ENCODE data around the gene PPFIBP2.

Gene PPFIBP2

GRCh38 chr11:7671347-7672215, 157.8 kb downstream of the PPFIBP2 start:
- DNase-seq: no peak

DNA sequence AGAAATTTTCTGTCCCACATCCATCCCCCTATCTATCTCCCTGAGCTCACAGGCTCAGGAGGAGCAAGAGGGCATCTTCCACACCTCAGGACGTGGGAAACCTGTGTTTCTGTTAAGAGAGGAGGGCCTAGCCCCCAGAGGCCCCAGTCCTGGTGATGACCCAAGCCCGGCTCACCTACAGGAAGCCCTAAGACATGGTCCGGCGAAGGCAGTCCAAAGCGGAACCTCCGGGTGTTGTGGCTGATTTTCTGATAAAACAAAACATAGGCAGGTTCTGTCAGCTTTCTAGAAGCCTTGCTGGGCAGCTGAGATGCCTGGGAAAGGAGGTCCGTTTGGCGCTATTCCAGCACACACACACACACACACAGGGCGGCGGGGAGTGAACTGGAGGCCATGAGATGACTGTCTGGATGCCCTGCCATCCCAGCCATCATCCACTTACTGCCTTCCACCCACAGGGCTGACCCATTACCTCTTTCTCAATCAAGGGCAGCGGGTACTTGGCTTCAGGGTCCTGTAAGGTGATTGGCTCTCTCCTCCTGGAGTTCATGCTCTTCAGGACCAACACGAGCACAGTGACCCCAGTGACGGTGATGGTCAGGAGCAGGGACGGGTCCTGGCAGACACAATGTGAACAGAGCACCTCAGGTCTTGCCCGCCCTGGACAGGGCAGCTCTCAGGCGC, 158.6 kb downstream of the PPFIBP2 start:
- DNase-seq: no peak

DNA sequence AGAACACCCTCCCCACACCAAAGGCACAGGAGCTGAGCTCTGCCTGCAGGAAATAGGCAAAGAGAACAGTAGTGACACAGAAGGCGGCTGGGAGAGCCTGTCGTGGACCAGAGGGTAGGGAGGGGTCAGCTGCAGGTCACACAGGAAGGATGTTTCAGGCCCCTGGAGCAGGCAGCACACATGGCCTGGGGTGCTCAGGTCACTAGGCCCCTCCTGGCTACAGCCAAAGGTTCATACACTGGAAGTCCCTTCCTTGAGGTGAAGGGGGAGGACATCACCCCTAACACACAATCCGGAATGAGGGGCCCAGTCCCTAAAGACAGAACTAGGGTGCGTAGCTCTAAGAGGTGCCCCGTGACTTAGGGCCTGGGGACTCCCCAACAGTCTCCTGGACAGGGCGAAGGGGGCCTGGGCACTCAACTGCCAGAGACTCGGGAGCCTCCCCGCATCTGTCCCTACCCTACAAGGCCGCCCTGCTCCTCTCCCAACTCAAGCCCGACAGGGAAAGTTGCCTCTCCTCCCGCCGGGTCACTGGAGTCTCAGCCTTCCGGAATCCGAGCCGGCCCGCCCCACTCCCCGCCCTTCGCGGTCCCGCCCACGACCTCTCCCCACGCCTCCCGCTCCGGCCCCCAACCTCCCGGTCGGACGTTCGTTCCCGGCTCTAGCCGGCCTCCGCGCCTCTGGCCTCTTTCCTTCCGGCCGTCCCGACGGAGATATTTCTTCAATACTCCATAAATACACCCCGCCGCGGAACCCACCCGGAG, 159.3 kb downstream of the PPFIBP2 start, which contains the start of gene CYB5R2:
CYB5R2 (minus strand) TSS at position 541 of the 764 bp plus-strand sequence. CDS start 675 bp downstream, outside the sequence.
- no peak for DNase-seq

GRCh38 chr11:7673724-7674434, 160.1 kb downstream of the PPFIBP2 start:
- DNase-seq: no peak

- DNase-seq: no peak
These were observed 161.8 kb downstream of the PPFIBP2 start for GRCh38 chr11:7675631-7676030.

- no peak for DNase-seq
These were observed 163.3 kb downstream of the PPFIBP2 start for GRCh38 chr11:7677071-7677470.

- DNase-seq: no peak
These were observed 164.0 kb downstream of the PPFIBP2 start for GRCh38 chr11:7677796-7678201.

DNA sequence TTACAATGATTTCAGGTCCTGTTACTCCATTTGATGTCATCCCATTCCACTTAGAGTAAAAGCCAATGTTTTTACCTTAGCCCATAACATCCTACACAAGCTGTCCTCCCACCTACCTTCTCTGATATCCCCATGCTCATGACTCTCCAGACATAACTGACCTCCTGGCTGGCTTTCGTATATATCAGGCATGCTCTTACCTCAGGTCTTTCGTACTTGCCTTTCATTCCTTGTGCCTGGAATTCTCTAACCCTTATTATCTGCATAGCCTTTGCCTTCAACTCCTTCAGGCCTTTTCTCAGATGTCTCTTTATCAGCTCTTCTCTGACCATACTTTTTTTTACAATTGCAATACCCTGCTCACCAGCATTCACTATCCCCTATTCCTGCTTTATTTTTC, 169.8 kb downstream of the PPFIBP2 start:
- DNase-seq: no peak

DNA sequence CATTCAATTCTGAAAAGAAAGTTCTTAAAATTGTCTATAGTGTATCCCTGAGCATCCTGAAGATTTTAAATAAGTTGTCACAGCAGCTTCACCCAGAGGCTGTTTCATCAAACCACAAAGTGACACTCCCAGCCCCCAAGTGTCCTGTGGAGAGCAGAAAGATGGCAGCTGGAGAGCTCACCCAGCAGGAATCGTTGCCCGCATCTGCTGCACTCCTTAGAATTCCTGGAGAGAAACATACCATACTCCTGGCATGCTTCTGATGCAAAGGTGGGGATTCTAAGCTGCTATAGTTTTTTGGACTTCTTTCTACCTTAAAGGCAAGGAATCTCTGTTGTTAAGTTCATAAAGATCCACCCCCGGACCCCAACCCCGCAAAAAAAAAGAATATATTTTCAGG, 173.0 kb downstream of the PPFIBP2 start:
- no peak for DNase-seq

DNA sequence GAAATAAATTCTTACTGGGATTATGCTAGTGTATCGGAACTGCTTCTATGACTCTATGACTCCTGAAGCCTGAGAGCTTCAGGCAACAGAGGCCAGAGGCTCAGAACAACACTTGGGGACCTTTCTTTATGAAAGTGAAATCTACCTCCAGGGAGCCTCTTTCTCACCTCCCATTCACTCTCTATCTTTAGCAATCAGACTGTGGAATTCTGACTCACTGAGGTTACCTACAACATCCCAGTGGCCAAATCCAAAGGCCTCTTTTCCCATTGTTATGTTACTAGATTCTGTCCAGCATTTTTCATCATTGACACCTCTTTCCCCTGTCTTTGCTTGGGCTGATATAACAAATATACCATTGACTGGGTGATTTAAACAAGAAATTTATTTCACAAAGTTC, 173.6 kb downstream of the PPFIBP2 start:
- no peak for DNase-seq

GRCh38 chr11:7688238-7688826, 174.5 kb downstream of the PPFIBP2 start:
- peak; percentile 17 for DNase-seq

DNA sequence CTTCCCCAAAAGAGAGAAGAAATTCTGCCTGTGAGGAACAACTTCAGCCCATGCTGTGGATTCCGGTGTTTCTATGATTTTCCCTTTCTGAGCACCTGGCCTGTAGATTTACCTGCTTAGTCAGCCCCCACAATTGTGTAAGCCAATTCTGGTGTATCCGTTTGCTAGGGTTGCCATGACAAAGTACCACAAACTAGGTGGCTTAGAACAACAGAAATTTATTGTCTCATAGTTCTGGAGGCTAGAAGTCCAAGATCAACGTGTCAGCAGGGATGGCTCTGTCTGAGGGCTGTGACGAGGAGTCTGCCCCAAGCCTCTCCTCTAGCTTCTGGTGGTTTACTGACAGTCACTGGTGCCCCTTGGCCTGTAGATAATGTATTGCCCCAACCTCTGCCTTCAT, 175.4 kb downstream of the PPFIBP2 start:
- DNase-seq: no peak

DNA sequence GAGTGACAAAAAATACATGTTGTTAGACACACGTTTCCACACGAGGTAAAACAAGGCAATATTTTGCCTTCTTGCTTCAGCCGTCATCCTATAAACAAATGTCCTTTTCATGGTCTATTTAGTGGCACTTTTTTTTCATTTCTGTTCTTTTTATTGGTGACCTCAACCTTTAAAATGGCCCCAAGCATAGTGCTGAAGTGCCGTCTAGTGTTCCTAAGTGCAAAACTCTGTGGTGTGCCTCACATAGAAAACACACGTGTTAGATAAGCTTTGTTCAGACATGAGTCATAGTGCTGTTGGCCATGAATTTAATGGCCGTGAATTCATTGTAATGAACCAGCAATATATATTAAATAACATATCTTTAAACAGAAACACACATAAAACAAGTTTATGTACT, 176.8 kb downstream of the PPFIBP2 start:
- no peak for DNase-seq

DNA sequence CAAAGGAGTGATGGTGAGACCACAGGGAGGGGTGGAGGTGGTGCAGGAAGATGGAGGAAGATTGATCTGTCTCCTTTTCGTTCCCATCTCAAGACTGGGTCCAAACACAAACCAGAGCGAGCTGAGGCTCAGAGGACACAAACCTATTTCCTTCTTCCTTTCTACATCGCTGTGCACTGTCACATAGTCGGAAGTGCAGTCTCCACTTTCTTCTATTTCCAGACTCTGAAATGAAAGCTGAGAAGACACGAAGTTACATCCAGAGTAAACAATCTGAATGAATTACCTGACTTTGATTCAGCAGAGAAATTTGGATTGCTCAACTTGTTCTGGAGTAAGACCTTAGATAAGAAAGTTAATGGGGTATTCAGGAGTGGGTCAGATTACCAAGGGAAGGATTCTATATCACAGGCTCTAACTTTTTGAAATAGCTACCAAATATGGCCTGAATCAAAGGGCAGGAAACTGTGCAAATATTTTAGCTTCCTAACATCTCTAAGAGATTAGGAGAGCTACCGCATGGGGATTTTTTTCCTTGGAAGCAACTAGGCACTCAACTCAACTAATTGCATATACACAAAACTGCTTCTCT, 178.1 kb downstream of the PPFIBP2 start:
- no peak for DNase-seq

DNA sequence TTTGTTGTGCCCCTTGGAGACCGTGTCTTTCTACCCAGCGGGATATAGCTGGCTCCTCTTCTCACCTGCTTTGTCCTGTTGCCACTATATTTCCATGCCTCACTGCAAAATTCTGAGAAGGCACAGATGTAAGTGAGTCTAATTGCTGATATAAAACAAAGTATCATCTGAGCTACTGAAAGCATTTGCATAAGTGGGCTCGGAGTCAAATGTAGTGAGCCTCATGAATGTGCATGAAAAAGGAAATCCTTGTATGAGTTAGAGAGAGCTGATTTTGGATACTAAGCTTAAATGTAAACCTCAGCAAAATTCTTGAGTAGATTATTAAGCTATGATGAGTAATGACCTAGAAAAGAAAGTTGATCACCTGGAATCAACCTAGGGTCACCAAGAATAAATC, 178.6 kb downstream of the PPFIBP2 start:
- DNase-seq: no peak

GRCh38 chr11:7694235-7694634, 180.4 kb downstream of the PPFIBP2 start:
- no peak for DNase-seq

DNA sequence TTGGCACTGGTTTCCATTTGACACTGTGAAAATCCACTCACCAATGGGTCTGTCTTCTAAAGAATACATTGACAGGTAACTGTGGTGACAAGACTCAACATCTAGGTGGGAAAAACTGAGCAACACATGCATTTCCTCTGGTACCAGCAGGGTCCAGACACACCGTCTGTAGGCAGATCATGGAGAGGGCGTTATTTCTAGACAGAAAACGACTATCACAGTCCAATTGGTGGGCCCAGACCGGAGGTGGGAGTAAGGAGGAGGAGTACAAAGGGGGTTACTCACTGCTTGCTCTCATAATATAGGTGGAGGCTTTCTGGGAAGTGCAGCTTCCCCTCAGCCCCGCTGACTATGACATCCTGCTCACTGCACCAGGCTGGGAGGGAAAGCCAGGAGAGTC, 182.6 kb downstream of the PPFIBP2 start:
- no peak for DNase-seq
